ENCODE results near the gene FBXL5. TPM values are rescaled to one million over a fixed set of nuclear protein-coding genes. Genes with fewer than 3 reads are reported as not detected.

The FBXL5 gene
- total RNA-seq, 4 donors from 2014 or later = 69.4 to 95.0 (median 80.3) TPM

DNA sequence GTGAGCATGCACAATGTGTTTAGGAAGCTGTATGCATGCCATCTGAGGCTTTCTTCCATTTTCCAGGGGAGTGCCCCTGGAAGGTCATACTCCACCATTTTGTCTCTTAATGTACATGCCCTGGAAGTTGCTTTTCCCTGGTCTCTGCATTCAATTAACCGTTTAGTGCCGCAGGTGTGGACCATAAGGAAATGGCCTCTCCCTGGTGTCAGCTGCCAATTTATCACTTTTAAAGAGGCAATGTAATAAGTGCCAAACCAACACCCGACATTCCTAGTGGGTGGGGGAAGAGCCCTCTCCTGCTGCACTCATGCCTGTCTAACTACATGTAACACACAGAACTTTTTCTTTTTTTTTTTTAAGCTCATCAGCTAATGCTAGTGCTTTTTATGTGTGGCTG is 40.6 kb upstream of the FBXL5 start:
- no peak for TF ChIP-seq POLR2A (IDR thresholded peaks at IDR 0.05)
- TF ChIP-seq, protein P1, sequence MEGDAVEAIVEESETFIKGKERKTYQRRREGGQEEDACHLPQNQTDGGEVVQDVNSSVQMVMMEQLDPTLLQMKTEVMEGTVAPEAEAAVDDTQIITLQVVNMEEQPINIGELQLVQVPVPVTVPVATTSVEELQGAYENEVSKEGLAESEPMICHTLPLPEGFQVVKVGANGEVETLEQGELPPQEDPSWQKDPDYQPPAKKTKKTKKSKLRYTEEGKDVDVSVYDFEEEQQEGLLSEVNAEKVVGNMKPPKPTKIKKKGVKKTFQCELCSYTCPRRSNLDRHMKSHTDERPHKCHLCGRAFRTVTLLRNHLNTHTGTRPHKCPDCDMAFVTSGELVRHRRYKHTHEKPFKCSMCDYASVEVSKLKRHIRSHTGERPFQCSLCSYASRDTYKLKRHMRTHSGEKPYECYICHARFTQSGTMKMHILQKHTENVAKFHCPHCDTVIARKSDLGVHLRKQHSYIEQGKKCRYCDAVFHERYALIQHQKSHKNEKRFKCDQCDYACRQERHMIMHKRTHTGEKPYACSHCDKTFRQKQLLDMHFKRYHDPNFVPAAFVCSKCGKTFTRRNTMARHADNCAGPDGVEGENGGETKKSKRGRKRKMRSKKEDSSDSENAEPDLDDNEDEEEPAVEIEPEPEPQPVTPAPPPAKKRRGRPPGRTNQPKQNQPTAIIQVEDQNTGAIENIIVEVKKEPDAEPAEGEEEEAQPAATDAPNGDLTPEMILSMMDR (IDR thresholded peaks at IDR 0.05) = no peak
- no peak for DNase-seq (ENCODE audit: low spot score in 2 of 2)
- intact Hi-C loops (cut with DNase I; ENCODE audit: low total_unique reads) = no loop called here
- WGBS, 2 donors = 58% methylated on average over 3 of the region's 3 CpGs
- no peak overlapping the region for H3K4me3 ChIP-seq (ENCODE audit: low read depth, poor library complexity, severe bottlenecking)

DNA sequence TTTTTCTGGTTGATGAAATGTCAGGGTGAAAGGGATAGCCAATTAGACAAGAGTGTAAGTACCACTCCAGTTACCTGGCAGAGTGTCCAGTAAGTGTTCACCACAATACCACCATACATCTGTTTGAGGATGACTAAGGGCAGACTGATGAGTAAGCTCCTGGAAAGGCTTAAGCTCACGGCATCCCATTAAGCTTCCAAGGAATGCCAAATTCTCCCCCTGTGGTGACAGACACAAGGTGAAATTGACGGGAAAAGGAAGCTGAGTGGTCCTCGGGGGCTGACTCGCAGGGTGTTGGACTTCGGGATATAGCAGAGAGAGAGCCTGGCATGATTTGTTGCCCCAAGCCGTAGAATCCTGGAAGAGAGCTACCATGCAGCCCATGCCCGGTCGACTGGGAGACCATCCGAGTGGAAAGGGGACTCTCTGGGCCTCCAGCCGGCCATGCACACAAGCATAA is 40.1 kb upstream of the FBXL5 start:
- DNase-seq (ENCODE audit: low spot score in 2 of 2) = no peak
- intact Hi-C loops (cut with DNase I; ENCODE audit: low total_unique reads) = no loop called here
- WGBS, 2 donors = 83 to 88% methylated on average over 10 of the region's 10 CpGs
- H3K4me3 ChIP-seq (ENCODE audit: low read depth, poor library complexity, severe bottlenecking) = no peak overlapping the region
- TF ChIP-seq, protein P1 (IDR thresholded peaks at IDR 0.05) = no peak
- TF ChIP-seq POLR2A (IDR thresholded peaks at IDR 0.05) = no peak

DNA sequence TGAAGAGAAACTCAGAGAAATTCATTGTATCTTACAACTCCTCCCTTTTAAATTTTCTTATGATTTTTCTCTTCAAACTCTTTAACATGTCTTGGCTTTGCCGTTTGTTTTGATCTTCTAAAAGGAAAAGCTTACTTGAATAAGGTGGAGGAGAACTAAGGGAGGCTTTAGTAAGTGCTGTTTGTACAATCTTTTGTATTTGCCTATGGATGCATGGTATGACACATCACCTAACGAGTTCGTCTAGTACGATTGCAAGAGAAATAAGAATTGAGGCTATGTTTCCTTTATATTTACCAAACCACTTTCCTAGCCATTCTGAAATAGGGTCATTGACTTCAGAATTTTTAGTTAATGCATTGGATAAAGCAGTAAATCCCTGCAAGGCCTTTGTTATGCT is 39.3 kb upstream of the FBXL5 start:
- H3K4me3 ChIP-seq (ENCODE audit: low read depth, poor library complexity, severe bottlenecking) = no peak overlapping the region
- no peak for TF ChIP-seq POLR2A (IDR thresholded peaks at IDR 0.05)
- TF ChIP-seq, protein P1 (IDR thresholded peaks at IDR 0.05) = no peak
- WGBS, 2 donors = 77 to 81% methylated on average over 4 of the region's 4 CpGs
- no peak for DNase-seq (ENCODE audit: low spot score in 2 of 2)
- intact Hi-C loops (cut with DNase I; ENCODE audit: low total_unique reads) = no loop called here

DNA sequence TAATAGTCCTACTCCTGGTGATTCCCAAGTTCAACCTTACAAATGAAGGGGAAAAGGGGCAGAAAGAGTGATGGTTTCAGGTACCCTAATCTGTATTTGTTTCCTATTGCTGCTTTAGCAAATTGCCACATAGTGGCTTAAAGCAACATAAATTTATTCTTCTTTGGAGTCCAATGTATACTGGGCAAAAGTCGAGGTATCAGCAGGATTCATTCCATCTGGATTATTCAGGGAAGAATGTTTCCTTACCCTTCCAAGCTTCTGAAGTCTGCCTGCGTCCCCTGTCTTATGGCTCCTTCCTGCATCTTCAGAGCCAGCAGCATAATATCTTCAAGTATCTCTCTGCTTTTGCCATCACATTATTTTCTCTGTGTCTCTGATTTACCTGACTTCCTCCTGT is 37.4 kb upstream of the FBXL5 start:
- TF ChIP-seq, protein P1 (IDR thresholded peaks at IDR 0.05) = no peak
- intact Hi-C loops (cut with DNase I; ENCODE audit: low total_unique reads) = no loop called here

DNA sequence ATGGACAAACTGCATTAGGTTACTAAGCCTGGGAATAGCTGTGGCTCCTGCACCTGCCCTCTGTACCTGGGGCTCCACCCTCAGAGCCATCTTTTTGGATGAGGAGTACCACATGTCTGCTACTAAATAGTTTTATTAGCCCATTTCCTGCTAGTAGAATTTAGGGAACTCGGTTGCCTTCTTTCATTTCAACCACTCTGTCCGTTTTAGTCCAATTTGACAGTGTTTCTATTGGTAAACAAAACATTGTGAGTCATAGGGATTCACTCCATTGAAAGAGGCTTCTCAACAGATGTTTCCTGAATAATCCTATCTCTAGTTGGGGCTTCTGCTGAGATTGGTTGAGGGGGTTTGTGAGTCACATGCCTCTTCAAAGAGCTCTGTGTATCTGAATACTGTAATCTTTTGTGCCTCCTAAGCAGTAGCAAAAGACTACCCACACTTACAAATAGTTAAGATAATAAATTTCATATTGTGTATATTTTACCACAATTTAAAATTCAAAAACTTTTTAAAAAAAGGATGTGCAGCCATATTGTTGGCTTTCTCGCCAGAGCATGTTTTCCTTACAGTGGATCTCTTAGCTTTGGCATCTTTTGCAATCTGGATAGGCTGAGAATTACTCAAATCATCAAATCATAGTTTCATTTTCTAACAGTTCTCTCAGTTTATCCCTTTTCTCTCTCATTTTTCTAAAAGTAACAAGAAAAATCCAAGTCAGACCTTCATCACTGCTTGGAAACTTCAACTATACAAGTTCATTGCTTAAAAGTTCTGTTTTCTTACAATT is 36.4 kb upstream of the FBXL5 start:
- 49 to 54% methylated on average over 3 of the region's 3 CpGs for WGBS, 2 donors
- TF ChIP-seq, protein P1 (IDR thresholded peaks at IDR 0.05) = no peak
- no peak for TF ChIP-seq POLR2A (IDR thresholded peaks at IDR 0.05)
- no peak for DNase-seq (ENCODE audit: low spot score in 2 of 2)
- no peak overlapping the region for H3K4me3 ChIP-seq (ENCODE audit: low read depth, poor library complexity, severe bottlenecking)
- intact Hi-C loops (cut with DNase I; ENCODE audit: low total_unique reads) = no loop called here

More for the DNA sequence above, 37.4 kb upstream of the FBXL5 start:
- no peak for DNase-seq (ENCODE audit: low spot score in 2 of 2)
- H3K4me3 ChIP-seq (ENCODE audit: low read depth, poor library complexity, severe bottlenecking) = no peak overlapping the region
- WGBS, 2 donors = 98% methylated on average over 2 of the region's 2 CpGs
